SK-N-MC (cell line): ENCODE data around the gene DGKI.

ENCODE experiments used
- EZH2 ChIP-seq: fragments of 200-600 bp; sonication (generic); IDR thresholded peaks from one replicate; pipeline ENCODE4 v1.6.1; 2017; ENCODE audit warnings: antibody characterized with exemption
- FOXP2 ChIP-seq: optimal IDR thresholded peaks from 2 replicates; pipeline ENCODE3; 2011; ENCODE audit warnings: mild to moderate bottlenecking, moderate library complexity; ENCODE audit not compliant: insufficient read depth; ENCODE audit errors: extremely low read length, control extremely low read depth
- POLR2AphosphoS5 ChIP-seq: IDR thresholded peaks from 2 replicates; pipeline ENCODE4 v1.6.1; 2012; ENCODE audit warnings: mild to moderate bottlenecking, low read depth, low read length, borderline replicate concordance

DNA sequence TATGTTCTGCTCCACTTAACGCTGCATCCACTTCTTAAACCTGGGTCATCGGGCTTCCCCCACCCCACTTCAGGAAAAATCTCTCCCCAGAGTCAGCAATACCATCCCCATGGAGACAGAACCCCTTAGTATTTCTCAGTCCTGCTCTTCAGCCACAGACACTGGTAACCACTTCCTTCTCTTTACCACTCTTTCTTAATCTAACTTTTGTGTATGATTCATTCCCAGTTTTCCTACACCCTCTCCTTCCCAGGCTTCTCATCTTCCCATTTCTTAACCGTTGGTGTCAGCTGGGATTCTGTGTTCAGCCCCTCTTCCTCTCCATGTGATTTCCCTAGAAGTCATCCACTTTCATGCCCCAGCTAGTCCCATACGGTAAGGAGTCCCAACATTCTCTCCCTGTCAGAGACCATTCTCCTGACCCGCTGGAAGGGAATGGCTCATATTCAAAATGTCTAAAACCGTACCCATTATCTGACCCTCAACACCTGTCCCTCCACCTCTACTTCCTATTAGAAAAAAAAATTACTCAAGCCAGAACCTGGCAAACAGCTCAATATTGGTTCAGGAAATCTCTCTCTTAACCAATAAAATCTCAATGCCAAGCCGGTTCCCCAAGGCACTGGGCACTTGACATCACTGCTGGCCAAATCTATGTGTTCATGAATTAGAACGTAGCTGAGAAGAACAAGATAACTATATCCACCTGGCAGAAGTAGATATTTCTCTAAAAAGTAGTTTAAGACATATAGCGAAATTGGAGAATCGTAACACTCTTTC lies 89.4 kb downstream of the DGKI start:
- TF ChIP-seq POLR2AphosphoS5 (no peak), EZH2 (no peak), FOXP2 (no peak)
